ENCODE results near the gene FAM234A. TPM values are rescaled to one million over a fixed set of nuclear protein-coding genes. Genes with fewer than 3 reads are reported as not detected.
A peak's percentile ranks its signal among the peaks of the same experiment; 100 is the strongest.

FAM234A gene
- polyA plus RNA-seq, 2 of the 4 experiments (the other 2 are of a cell fraction) = 25.6 to 53.3 TPM

- peak; percentile 50; the same call in 1 of the 2 replicates for TF ChIP-seq PBX3 (IDR thresholded peaks at IDR 0.05)
- 0 out of 5 replicates have a peak, but pooled peaks of 1 of the 2 experiments have one; percentile 41 for TF ChIP-seq RAD21 (conservative IDR thresholded peaks at IDR 0.05 in 1 of 2, IDR thresholded peaks at IDR 0.05 in 1 of 2)
- TF ChIP-seq MAZ (IDR thresholded peaks at IDR 0.05; ENCODE audit: borderline replicate concordance, low read depth, low read length) = no peak
- no peak for TF ChIP-seq ZNF302 (CRISPR knock-in tag; IDR thresholded peaks at IDR 0.05)
- no peak for TF ChIP-seq EHMT2 (IDR thresholded peaks at IDR 0.05; ENCODE audit: low read depth)
These were observed at the start of gene FAM234A (continued) for GRCh38 chr16:234468-235305.

GRCh38 chr16:185213-185612 is 49.4 kb upstream of the FAM234A start:
- ATAC-seq (no peak), DNase-seq (ENCODE audit: low read depth in 1 of 2, low spot score in 1 of 2) (no peak), FAIRE-seq (no peak)
- Histone ChIP-seq H3K4me1 (peaks cover 9% of the 10 kb centered on the region; the same call in 1 of the 3 replicates), H3K27ac (no peak overlapping the region), H3K4me2 (no peak overlapping the region), H3K4me3 (no peak overlapping the region), H3K9me3 (no peaks in the 10 kb centered on the region)
- 88% methylated on average over 13 of the region's 13 CpGs for WGBS (ENCODE audit: missing lambda C conversion rate)
- TF ChIP-seq POLR2AphosphoS2 (conservative IDR thresholded peaks at IDR 0.05; ENCODE audit: low read length) (no peak), EHF (CRISPR knock-in tag; IDR thresholded peaks at IDR 0.05) (no peak)
- CTCF ChIA-PET = interaction anchor here (0.8 kb wide), 1 partner anchor 9 kb away, joined by 3 read pairs; no protein-coding TSS in a partner anchor
- POLR2A ChIA-PET = interaction anchor here (0.6 kb wide), 1 partner anchor 15 kb away, joined by 8 read pairs; no protein-coding TSS in a partner anchor

GRCh38 chr16:185691-186090 is 48.9 kb upstream of the FAM234A start:
- ChIA-PET POLR2A (interaction anchor here (0.6 kb wide), 1 partner anchor 14 kb away, joined by 8 read pairs; no protein-coding TSS in a partner anchor), CTCF (interaction anchor here (0.8 kb wide), 1 partner anchor 8 kb away, joined by 3 read pairs; no protein-coding TSS in a partner anchor)
- TF ChIP-seq SMC3 (IDR thresholded peaks at IDR 0.05) (no peak), KDM5A (IDR thresholded peaks at IDR 0.05) (no peak)
- WGBS (ENCODE audit: missing lambda C conversion rate) = 84% methylated on average over 10 of the region's 11 CpGs
- DNase-seq (ENCODE audit: low read depth in 1 of 2, low spot score in 1 of 2) (no peak), FAIRE-seq (no peak), ATAC-seq (no peak)
- H3K9me3 ChIP-seq = no peaks in the 10 kb centered on the region
- H3K4me3 ChIP-seq = no peak overlapping the region
- H3K27ac ChIP-seq = no peak overlapping the region
- no peak overlapping the region for H3K4me2 ChIP-seq
- peaks cover 5% of the 10 kb centered on the region; the same call in 1 of the 3 replicates for H3K4me1 ChIP-seq

- Histone ChIP-seq H3K4me2 (no peak overlapping the region), H3K27ac (no peak overlapping the region), H3K4me1 (no peaks in the 10 kb centered on the region), H3K9me3 (no peaks in the 10 kb centered on the region), H3K4me3 (no peak overlapping the region)
- CTCF ChIA-PET = interaction anchor here (0.8 to 2.2 kb wide), 6 partner anchors 60 to 175 kb away, joined by 3 to 9 read pairs (median 4); no protein-coding TSS in a partner anchor
- ATAC-seq (no peak), DNase-seq (ENCODE audit: low read depth in 1 of 2, low spot score in 1 of 2) (no peak), FAIRE-seq (no peak)
- 96% methylated on average over 8 of the region's 8 CpGs for WGBS (ENCODE audit: missing lambda C conversion rate)
- POLR2A ChIA-PET = no interaction called here
- TF ChIP-seq CHD4 (IDR thresholded peaks at IDR 0.05; ENCODE audit: borderline replicate concordance) = no peak
- no peak for TF ChIP-seq SMC3 (IDR thresholded peaks at IDR 0.05)
- TF ChIP-seq HOXA7 (CRISPR knock-in tag; IDR thresholded peaks at IDR 0.05) = no peak
- TF ChIP-seq MYC (IDR thresholded peaks at IDR 0.05; ENCODE audit: borderline replicate concordance, low read length) = no peak
- TF ChIP-seq EHF (CRISPR knock-in tag; IDR thresholded peaks at IDR 0.05) = no peak
- no peak for TF ChIP-seq KDM1A (IDR thresholded peaks at IDR 0.05; ENCODE audit: low read depth)
- TF ChIP-seq RAD21 (conservative IDR thresholded peaks at IDR 0.05 in 1 of 2, IDR thresholded peaks at IDR 0.05 in 1 of 2) = no peak
- no peak for TF ChIP-seq PBX3 (IDR thresholded peaks at IDR 0.05)
- TF ChIP-seq NR3C1 (IDR thresholded peaks at IDR 0.05) = no peak
- no peak for TF ChIP-seq CBX8 (IDR thresholded peaks at IDR 0.05)
- no peak for TF ChIP-seq USF2 (IDR thresholded peaks at IDR 0.05)
- TF ChIP-seq CTCF (IDR thresholded peaks at IDR 0.05) = no peak
- no peak for TF ChIP-seq NFE2L2 (conservative IDR thresholded peaks at IDR 0.05; ENCODE audit: low read length)
- TF ChIP-seq ATOH8 (CRISPR knock-in tag; IDR thresholded peaks at IDR 0.05; ENCODE audit: low read depth) = no peak
- no peak for TF ChIP-seq ELK1 (IDR thresholded peaks at IDR 0.05; ENCODE audit: low read depth, low read length)
- TF ChIP-seq HDAC2 (IDR thresholded peaks at IDR 0.05) = no peak
- TF ChIP-seq SREBF2 (IDR thresholded peaks at IDR 0.05) = no peak
- TF ChIP-seq TP53 (CRISPR knock-in tag; IDR thresholded peaks at IDR 0.05) = no peak
These were observed 47.3 kb upstream of the FAM234A start for GRCh38 chr16:187330-187729.
